Measurements from ENCODE around the gene TFDP1. TPM values are rescaled to one million over a fixed set of nuclear protein-coding genes. Genes with fewer than 3 reads are reported as not detected.

TFDP1 gene
- total RNA-seq, 1 experiment from 2014 or later, result 107 TPM

GRCh38 chr13:113653264-113654174 lies 69.0 kb downstream of the TFDP1 start:
- Histone ChIP-seq H3K4me1 (replicated peaks; ENCODE audit: insufficient read depth) (no peaks in the 10 kb centered on the region), H4K20me1 (ENCODE audit: insufficient read depth) (no peaks in the 10 kb centered on the region), H3K27ac (no peak overlapping the region), H3K4me3 (no peak overlapping the region), H3K36me3 (ENCODE audit: low read depth) (no peaks in the 10 kb centered on the region), H3K9me2 (ENCODE audit: insufficient read depth) (no peaks in the 10 kb centered on the region), H3K27me3 (ENCODE audit: insufficient read depth, low read depth) (0 out of 2 replicates have a peak, but pooled peaks cover 2% of the 10 kb centered on the region), H3F3A (ENCODE audit: insufficient read depth, low read depth) (no peaks in the 10 kb centered on the region), H3K9me3 (ENCODE audit: insufficient read depth, low read depth) (no peaks in the 10 kb centered on the region), H2AFZ (no peak overlapping the region), H3K4me2 (no peak overlapping the region), H3K79me2 (ENCODE audit: low read depth) (no peaks in the 10 kb centered on the region)
- CTCF ChIA-PET, result no interaction called here
- no peak for DNase-seq
- intact Hi-C loops (cut with micrococcal nuclease; ENCODE audit: unreplicated experiment), result no loop called here
- POLR2A ChIA-PET (ENCODE audit: unreplicated experiment), result no interaction called here
- no peak for TF ChIP-seq EZH2 (IDR thresholded peaks at IDR 0.05; ENCODE audit: low read depth)
- no peak for TF ChIP-seq CTCF (conservative IDR thresholded peaks at IDR 0.05)
- no TSS peak for BruUV-seq (replicated peaks)

GRCh38 chr13:113654175-113654560 lies 69.6 kb downstream of the TFDP1 start:
- Histone ChIP-seq H3K79me2 (ENCODE audit: low read depth) (no peaks in the 10 kb centered on the region), H3K27me3 (ENCODE audit: insufficient read depth, low read depth) (peaks cover 9% of the 10 kb centered on the region; the same call in 1 of the 2 replicates), H4K20me1 (ENCODE audit: insufficient read depth) (no peaks in the 10 kb centered on the region), H2AFZ (no peak overlapping the region), H3K36me3 (ENCODE audit: low read depth) (no peaks in the 10 kb centered on the region), H3K4me1 (replicated peaks; ENCODE audit: insufficient read depth) (no peaks in the 10 kb centered on the region), H3K9me2 (ENCODE audit: insufficient read depth) (no peaks in the 10 kb centered on the region), H3K9me3 (ENCODE audit: insufficient read depth, low read depth) (no peaks in the 10 kb centered on the region), H3K4me2 (no peak overlapping the region), H3K27ac (no peak overlapping the region), H3K4me3 (no peak overlapping the region), H3F3A (ENCODE audit: insufficient read depth, low read depth) (no peaks in the 10 kb centered on the region)
- TF ChIP-seq EZH2 (IDR thresholded peaks at IDR 0.05; ENCODE audit: low read depth) (no peak), CTCF (conservative IDR thresholded peaks at IDR 0.05) (no peak)
- intact Hi-C loops (cut with micrococcal nuclease; ENCODE audit: unreplicated experiment), result no loop called here
- no TSS peak for BruUV-seq (replicated peaks)
- DNase-seq, result no peak
- CTCF ChIA-PET, result no interaction called here
- POLR2A ChIA-PET (ENCODE audit: unreplicated experiment), result no interaction called here

GRCh38 chr13:113654591-113655345 lies 70.2 kb downstream of the TFDP1 start:
- intact Hi-C loops (cut with micrococcal nuclease; ENCODE audit: unreplicated experiment), result no loop called here
- Histone ChIP-seq H3K4me3 (no peak overlapping the region), H3K27me3 (ENCODE audit: insufficient read depth, low read depth) (peaks cover 12% of the 10 kb centered on the region; the same call in 1 of the 2 replicates), H4K20me1 (ENCODE audit: insufficient read depth) (no peaks in the 10 kb centered on the region), H3K27ac (no peak overlapping the region), H3F3A (ENCODE audit: insufficient read depth, low read depth) (no peaks in the 10 kb centered on the region), H3K9me2 (ENCODE audit: insufficient read depth) (no peaks in the 10 kb centered on the region), H3K4me1 (replicated peaks; ENCODE audit: insufficient read depth) (no peaks in the 10 kb centered on the region), H3K9me3 (ENCODE audit: insufficient read depth, low read depth) (no peaks in the 10 kb centered on the region), H3K79me2 (ENCODE audit: low read depth) (no peaks in the 10 kb centered on the region), H2AFZ (no peak overlapping the region), H3K36me3 (ENCODE audit: low read depth) (no peaks in the 10 kb centered on the region), H3K4me2 (no peak overlapping the region)
- TF ChIP-seq CTCF (conservative IDR thresholded peaks at IDR 0.05) (no peak), EZH2 (IDR thresholded peaks at IDR 0.05; ENCODE audit: low read depth) (no peak)
- CTCF ChIA-PET, result no interaction called here
- BruUV-seq (replicated peaks), result no TSS peak
- no peak for DNase-seq
- POLR2A ChIA-PET (ENCODE audit: unreplicated experiment), result no interaction called here
